ENCODE measurements around the gene STAT1.

STAT1 gene

DNA sequence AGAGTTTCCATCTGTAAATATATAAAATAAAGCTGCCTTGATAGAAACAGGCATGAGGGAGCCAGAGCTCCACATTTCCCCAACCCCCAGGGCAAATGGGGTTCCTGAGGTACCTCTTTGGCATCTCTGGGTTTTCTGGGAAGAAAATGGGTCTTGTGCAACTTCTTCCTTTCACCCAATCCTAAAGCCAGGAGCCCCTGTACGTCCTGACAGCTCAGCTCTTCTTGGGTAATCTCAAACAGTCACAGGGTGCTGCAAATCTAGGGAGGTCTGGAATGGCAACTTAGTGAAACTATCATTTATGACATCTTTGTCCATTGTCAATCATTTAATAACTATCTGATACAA, 36.6 kb upstream of the STAT1 start:
- H3K4ac ChIP-seq (ENCODE audit: low read depth, low read length), result no peak overlapping the region
- H3K18ac ChIP-seq (ENCODE audit: low read length), result no peak overlapping the region
- H4K12ac ChIP-seq (ENCODE audit: low read depth, low read length), result no peak overlapping the region
- H3K27ac ChIP-seq (ENCODE audit: low read depth, low read length), result no peak overlapping the region
- no peak overlapping the region for H3K14ac ChIP-seq (ENCODE audit: low read length)
- H3K4me3 ChIP-seq (ENCODE audit: low read depth, low read length), result no peak overlapping the region
- no peak overlapping the region for H4K8ac ChIP-seq (ENCODE audit: low read depth, low read length)
- H3K36me3 ChIP-seq (ENCODE audit: control insufficient read depth in 1 of 2, insufficient read depth in 2 of 2, low read length in 2 of 2), result no peaks in the 10 kb centered on the region
- peaks cover 1% of the 10 kb centered on the region for H3K79me1 ChIP-seq (ENCODE audit: low read length)
- no CpG with 5 or more reads among the region's 1 CpG for WGBS (ENCODE audit: extremely low coverage, insufficient coverage, insufficient read length)
- H2BK12ac ChIP-seq (ENCODE audit: low read length), result no peak overlapping the region
- no peak for DNase-seq
- no peak overlapping the region for H2AFZ ChIP-seq (ENCODE audit: insufficient read depth, low read length, poor library complexity)
- no peaks in the 10 kb centered on the region for H3K27me3 ChIP-seq (ENCODE audit: insufficient read depth, low read length)
- H3K4me1 ChIP-seq (ENCODE audit: control insufficient read depth in 1 of 2, insufficient read depth in 2 of 2, low read length in 2 of 2), result no peaks in the 10 kb centered on the region
- no peaks in the 10 kb centered on the region for H3K9me3 ChIP-seq (ENCODE audit: insufficient read depth, low read depth, low read length)
- no peak overlapping the region for H3K4me2 ChIP-seq (ENCODE audit: low read length)
- H4K91ac ChIP-seq (ENCODE audit: low read depth, low read length), result no peak overlapping the region
- no peak overlapping the region for H3K9ac ChIP-seq (ENCODE audit: low read length)
- H2AK5ac ChIP-seq (ENCODE audit: low read length), result no peak overlapping the region
- no peak overlapping the region for H3K23ac ChIP-seq (ENCODE audit: low read length)
- H2BK120ac ChIP-seq (ENCODE audit: insufficient read depth, low read length, poor library complexity), result no peak overlapping the region
- no peak overlapping the region for H2BK5ac ChIP-seq (ENCODE audit: low read depth, low read length, poor library complexity)
- H3K79me2 ChIP-seq (ENCODE audit: control insufficient read depth, insufficient read depth, low read length, poor library complexity), result no peaks in the 10 kb centered on the region

DNA sequence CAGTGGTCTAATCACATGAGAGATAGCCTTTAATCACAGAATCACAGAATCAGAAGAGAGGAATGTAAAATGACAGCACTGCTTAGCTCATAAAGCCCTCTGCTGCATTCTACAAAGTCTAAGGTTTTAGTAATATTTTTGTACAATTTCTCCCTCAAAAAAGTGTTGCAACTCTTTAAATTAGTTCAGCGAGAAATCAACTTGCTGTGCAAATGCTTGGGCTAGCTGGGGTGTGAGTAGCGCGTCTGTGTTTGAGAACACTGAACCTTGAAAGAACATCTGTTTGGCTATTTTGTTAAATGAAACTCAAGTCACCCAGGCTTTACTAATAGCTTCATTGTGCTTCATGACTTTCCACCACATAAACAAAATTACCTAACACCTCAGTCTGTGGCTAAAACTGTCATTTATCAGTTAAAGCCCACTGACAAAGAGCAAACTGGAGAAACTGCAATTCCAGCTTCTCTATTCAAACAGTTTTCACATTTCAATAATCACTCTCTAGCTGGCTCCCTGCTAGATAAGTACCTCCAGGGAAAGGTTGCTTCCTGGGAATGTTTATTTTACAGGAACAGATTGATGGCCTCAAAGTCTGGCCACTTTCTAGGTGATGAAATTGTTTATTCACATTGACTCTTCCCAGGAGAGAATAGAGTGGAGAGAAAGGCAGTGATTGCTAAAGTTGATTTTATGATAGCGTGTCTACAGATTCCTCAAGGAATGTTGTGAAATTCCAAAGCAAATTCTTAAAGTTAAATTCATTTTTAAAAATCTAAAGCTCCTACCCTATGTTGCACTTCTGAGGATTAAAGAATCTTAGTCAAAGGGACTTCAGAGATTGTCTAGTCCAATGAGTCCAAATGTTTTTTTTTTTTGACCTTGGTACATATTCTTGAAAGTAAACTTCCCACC, 36.0 kb upstream of the STAT1 start:
- Histone ChIP-seq H3K4me1 (ENCODE audit: control insufficient read depth in 1 of 2, insufficient read depth in 2 of 2, low read length in 2 of 2) (no peaks in the 10 kb centered on the region), H3K23ac (ENCODE audit: low read length) (no peak overlapping the region), H3K9me3 (ENCODE audit: insufficient read depth, low read depth, low read length) (no peaks in the 10 kb centered on the region), H2AK5ac (ENCODE audit: low read length) (no peak overlapping the region), H4K91ac (ENCODE audit: low read depth, low read length) (no peak overlapping the region), H4K8ac (ENCODE audit: low read depth, low read length) (no peak overlapping the region), H3K27ac (ENCODE audit: low read depth, low read length) (no peak overlapping the region), H4K12ac (ENCODE audit: low read depth, low read length) (no peak overlapping the region), H2BK5ac (ENCODE audit: low read depth, low read length, poor library complexity) (no peak overlapping the region), H3K4ac (ENCODE audit: low read depth, low read length) (no peak overlapping the region), H3K79me2 (ENCODE audit: control insufficient read depth, insufficient read depth, low read length, poor library complexity) (no peaks in the 10 kb centered on the region), H3K27me3 (ENCODE audit: insufficient read depth, low read length) (no peaks in the 10 kb centered on the region), H3K4me3 (ENCODE audit: low read depth, low read length) (no peak overlapping the region), H3K14ac (ENCODE audit: low read length) (no peak overlapping the region), H3K36me3 (ENCODE audit: control insufficient read depth in 1 of 2, insufficient read depth in 2 of 2, low read length in 2 of 2) (no peaks in the 10 kb centered on the region), H3K9ac (ENCODE audit: low read length) (no peak overlapping the region), H2BK12ac (ENCODE audit: low read length) (no peak overlapping the region), H2AFZ (ENCODE audit: insufficient read depth, low read length, poor library complexity) (no peak overlapping the region), H3K79me1 (ENCODE audit: low read length) (peaks cover 1% of the 10 kb centered on the region), H2BK120ac (ENCODE audit: insufficient read depth, low read length, poor library complexity) (no peak overlapping the region), H3K18ac (ENCODE audit: low read length) (no peak overlapping the region), H3K4me2 (ENCODE audit: low read length) (no peak overlapping the region)
- DNase-seq, result peak; percentile 39 to 85
- WGBS (ENCODE audit: extremely low coverage, insufficient coverage, insufficient read length), result no CpG with 5 or more reads among the region's 4 CpGs

DNA sequence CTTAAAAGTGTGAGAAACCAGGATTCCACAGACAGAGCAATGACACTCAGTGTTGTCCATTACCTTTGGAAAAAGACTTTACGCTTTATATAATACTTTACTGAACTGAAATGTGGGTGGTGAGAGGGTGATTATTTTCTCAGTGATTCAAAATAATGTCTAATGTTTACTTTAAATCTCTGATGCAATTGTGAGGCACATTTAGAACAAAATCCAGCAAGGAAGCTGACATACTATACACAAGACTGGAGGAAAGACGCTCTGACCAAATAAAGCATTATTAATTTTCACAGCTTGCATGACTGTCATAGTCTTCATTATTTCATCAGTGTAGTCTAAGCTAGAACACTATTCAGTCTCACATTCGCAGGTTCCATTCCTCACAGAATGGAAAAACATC, 34.1 kb upstream of the STAT1 start:
- Histone ChIP-seq H3K18ac (ENCODE audit: low read length) (no peak overlapping the region), H3K23ac (ENCODE audit: low read length) (no peak overlapping the region), H2BK12ac (ENCODE audit: low read length) (no peak overlapping the region), H3K79me1 (ENCODE audit: low read length) (peaks cover 1% of the 10 kb centered on the region), H3K9me3 (ENCODE audit: insufficient read depth, low read depth, low read length) (no peaks in the 10 kb centered on the region), H3K36me3 (ENCODE audit: control insufficient read depth in 1 of 2, insufficient read depth in 2 of 2, low read length in 2 of 2) (no peaks in the 10 kb centered on the region), H3K4me2 (ENCODE audit: low read length) (no peak overlapping the region), H3K14ac (ENCODE audit: low read length) (no peak overlapping the region), H3K4ac (ENCODE audit: low read depth, low read length) (no peak overlapping the region), H3K79me2 (ENCODE audit: control insufficient read depth, insufficient read depth, low read length, poor library complexity) (no peaks in the 10 kb centered on the region), H2BK5ac (ENCODE audit: low read depth, low read length, poor library complexity) (no peak overlapping the region), H4K91ac (ENCODE audit: low read depth, low read length) (no peak overlapping the region), H3K9ac (ENCODE audit: low read length) (no peak overlapping the region), H2AK5ac (ENCODE audit: low read length) (no peak overlapping the region), H3K27ac (ENCODE audit: low read depth, low read length) (no peak overlapping the region), H4K8ac (ENCODE audit: low read depth, low read length) (no peak overlapping the region), H3K4me3 (ENCODE audit: low read depth, low read length) (no peak overlapping the region), H3K4me1 (ENCODE audit: control insufficient read depth in 1 of 2, insufficient read depth in 2 of 2, low read length in 2 of 2) (no peaks in the 10 kb centered on the region), H4K12ac (ENCODE audit: low read depth, low read length) (no peak overlapping the region), H3K27me3 (ENCODE audit: insufficient read depth, low read length) (no peaks in the 10 kb centered on the region), H2AFZ (ENCODE audit: insufficient read depth, low read length, poor library complexity) (no peak overlapping the region), H2BK120ac (ENCODE audit: insufficient read depth, low read length, poor library complexity) (no peak overlapping the region)
- WGBS (ENCODE audit: extremely low coverage, insufficient coverage, insufficient read length), result no CpG with 5 or more reads among the region's 3 CpGs
- DNase-seq, result no peak

DNA sequence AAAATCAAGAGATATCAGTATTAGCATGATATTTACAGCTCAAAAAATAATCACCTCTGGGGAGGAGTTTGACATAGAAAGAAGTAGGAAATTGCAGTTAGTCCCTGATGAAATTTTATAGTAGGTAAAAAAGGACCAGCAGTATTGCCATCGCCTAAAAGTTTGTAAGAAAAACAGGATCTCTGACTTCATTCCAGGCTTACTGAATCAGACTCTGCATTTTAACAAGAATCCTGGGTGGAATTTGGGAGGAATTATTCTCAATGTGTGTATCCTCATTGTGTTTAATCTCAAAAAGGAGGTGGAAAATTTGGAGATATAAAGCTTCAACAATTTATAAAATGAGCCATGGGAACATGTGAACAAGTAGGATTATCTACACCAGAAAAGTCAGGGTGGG, 31.2 kb upstream of the STAT1 start:
- Histone ChIP-seq H2AK5ac (ENCODE audit: low read length) (no peak overlapping the region), H3K4me1 (ENCODE audit: control insufficient read depth in 1 of 2, insufficient read depth in 2 of 2, low read length in 2 of 2) (peaks cover 0 to 3% of the 10 kb centered on the region in 2 experiments), H3K27me3 (ENCODE audit: insufficient read depth, low read length) (no peaks in the 10 kb centered on the region), H4K91ac (ENCODE audit: low read depth, low read length) (no peak overlapping the region), H4K12ac (ENCODE audit: low read depth, low read length) (no peak overlapping the region), H3K14ac (ENCODE audit: low read length) (no peak overlapping the region), H3K9me3 (ENCODE audit: insufficient read depth, low read depth, low read length) (no peaks in the 10 kb centered on the region), H3K27ac (ENCODE audit: low read depth, low read length) (no peak overlapping the region), H3K9ac (ENCODE audit: low read length) (no peak overlapping the region), H2BK5ac (ENCODE audit: low read depth, low read length, poor library complexity) (no peak overlapping the region), H2BK12ac (ENCODE audit: low read length) (no peak overlapping the region), H3K79me1 (ENCODE audit: low read length) (peaks cover 1% of the 10 kb centered on the region), H2BK120ac (ENCODE audit: insufficient read depth, low read length, poor library complexity) (no peak overlapping the region), H3K79me2 (ENCODE audit: control insufficient read depth, insufficient read depth, low read length, poor library complexity) (no peaks in the 10 kb centered on the region), H4K8ac (ENCODE audit: low read depth, low read length) (no peak overlapping the region), H3K18ac (ENCODE audit: low read length) (no peak overlapping the region), H3K4ac (ENCODE audit: low read depth, low read length) (no peak overlapping the region), H3K4me2 (ENCODE audit: low read length) (no peak overlapping the region), H3K23ac (ENCODE audit: low read length) (no peak overlapping the region), H2AFZ (ENCODE audit: insufficient read depth, low read length, poor library complexity) (no peak overlapping the region), H3K4me3 (ENCODE audit: low read depth, low read length) (no peak overlapping the region), H3K36me3 (ENCODE audit: control insufficient read depth in 1 of 2, insufficient read depth in 2 of 2, low read length in 2 of 2) (no peaks in the 10 kb centered on the region)
- no CpG with 5 or more reads among the region's 1 CpG for WGBS (ENCODE audit: extremely low coverage, insufficient coverage, insufficient read length)
- DNase-seq, result peak; percentile 18 to 83

Data from trophoblast cell (in vitro differentiated cells and primary cell).